Chondrocyte (in vitro differentiated cells): ENCODE measurements around the gene P2RY6. TPM values are rescaled to one million over a fixed set of nuclear protein-coding genes. Genes with fewer than 3 reads are reported as not detected.

Experiments
- DNase-seq: peaks from one replicate; pipeline ENCODE4 v3.0.0; 2021; ENCODE audit warnings: mixed read lengths, low spot score
- H3K27ac Mint-ChIP-seq: one replicate; pipeline ENCODE4 v1.8.0; 2021; ENCODE audit warnings: mild to moderate bottlenecking, moderate library complexity, mixed read lengths; ENCODE audit not compliant: unreplicated experiment
- H3K27me3 Mint-ChIP-seq: 2 replicates; pipeline ENCODE4 v1.8.0; 2021; ENCODE audit warnings: low read depth, mixed read lengths
- H3K36me3 Mint-ChIP-seq: 2 replicates; pipeline ENCODE4 v1.8.0; 2021; ENCODE audit warnings: low read depth, mixed read lengths
- H3K4me1 Mint-ChIP-seq: 2 replicates; pipeline ENCODE4 v1.8.0; 2021; ENCODE audit warnings: low read depth, mild to moderate bottlenecking, mixed read lengths
- H3K4me3 Mint-ChIP-seq: one replicate; pipeline ENCODE4 v1.8.0; 2021; ENCODE audit warnings: mild to moderate bottlenecking, moderate library complexity, mixed read lengths; ENCODE audit not compliant: unreplicated experiment
- H3K9me3 Mint-ChIP-seq: 2 replicates; pipeline ENCODE4 v1.8.0; 2021; ENCODE audit warnings: low read depth, mixed read lengths
- total RNA-seq: library from RNA; stranded (reverse); gene quantifications from 3 replicates; pipeline ENCODE4 v1.2.1, GENCODE V29; 2021
- TF ChIP-seq, protein P1 (sequence below): fragments of 200-600 bp; sonication (generic); IDR thresholded peaks from 2 replicates; pipeline ENCODE4 v1.5.0; 2021; ENCODE audit warnings: antibody characterized with exemption, mild to moderate bottlenecking, moderate library complexity

P2RY6 gene
- total RNA-seq, 1 donor from 2014 or later, result 0.20 TPM

DNA sequence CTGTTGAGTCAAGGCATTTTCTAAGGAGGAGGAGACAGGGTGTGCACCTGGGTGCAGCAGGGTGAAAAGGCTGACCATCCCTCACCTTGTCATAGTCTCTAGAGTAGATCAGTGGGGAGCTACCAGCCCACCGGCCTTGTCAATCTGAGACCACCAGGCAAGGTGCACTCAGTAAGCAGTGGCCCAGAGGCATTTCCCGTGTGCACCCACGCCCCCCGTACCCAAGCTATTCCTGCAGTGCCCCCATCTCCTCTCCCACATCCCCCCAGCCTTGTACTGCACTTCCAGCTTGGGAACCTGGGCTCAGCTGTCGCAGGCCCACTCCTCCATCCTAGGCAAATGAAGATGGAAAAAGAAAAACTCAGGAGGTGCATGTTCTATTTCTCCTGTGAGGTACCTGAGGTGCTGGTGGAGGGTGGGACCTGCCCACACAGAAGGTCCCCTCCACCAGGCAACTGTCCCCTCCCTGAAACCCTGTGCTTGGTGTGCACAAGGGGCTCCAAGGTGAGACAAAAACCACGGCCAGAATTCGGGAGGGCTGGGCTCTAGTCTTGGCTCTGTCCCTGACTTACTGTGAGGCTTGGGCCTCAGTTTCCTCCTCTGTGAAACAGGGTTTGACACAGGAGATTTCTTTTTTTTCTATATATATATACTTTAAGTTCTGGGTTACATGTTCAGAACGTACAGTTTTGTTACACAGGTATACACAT, 45.7 kb upstream of the P2RY6 start:
- TF ChIP-seq, protein P1, sequence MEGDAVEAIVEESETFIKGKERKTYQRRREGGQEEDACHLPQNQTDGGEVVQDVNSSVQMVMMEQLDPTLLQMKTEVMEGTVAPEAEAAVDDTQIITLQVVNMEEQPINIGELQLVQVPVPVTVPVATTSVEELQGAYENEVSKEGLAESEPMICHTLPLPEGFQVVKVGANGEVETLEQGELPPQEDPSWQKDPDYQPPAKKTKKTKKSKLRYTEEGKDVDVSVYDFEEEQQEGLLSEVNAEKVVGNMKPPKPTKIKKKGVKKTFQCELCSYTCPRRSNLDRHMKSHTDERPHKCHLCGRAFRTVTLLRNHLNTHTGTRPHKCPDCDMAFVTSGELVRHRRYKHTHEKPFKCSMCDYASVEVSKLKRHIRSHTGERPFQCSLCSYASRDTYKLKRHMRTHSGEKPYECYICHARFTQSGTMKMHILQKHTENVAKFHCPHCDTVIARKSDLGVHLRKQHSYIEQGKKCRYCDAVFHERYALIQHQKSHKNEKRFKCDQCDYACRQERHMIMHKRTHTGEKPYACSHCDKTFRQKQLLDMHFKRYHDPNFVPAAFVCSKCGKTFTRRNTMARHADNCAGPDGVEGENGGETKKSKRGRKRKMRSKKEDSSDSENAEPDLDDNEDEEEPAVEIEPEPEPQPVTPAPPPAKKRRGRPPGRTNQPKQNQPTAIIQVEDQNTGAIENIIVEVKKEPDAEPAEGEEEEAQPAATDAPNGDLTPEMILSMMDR, result no peak
- Mint-ChIP-seq H3K9me3 (no peaks in the 10 kb centered on the region), H3K4me3 (no peak overlapping the region), H3K4me1 (peaks cover 3% of the 10 kb centered on the region), H3K27me3 (peaks cover 6% of the 10 kb centered on the region), H3K27ac (no peak overlapping the region), H3K36me3 (no peaks in the 10 kb centered on the region)
- DNase-seq, result peak; percentile 56

DNA sequence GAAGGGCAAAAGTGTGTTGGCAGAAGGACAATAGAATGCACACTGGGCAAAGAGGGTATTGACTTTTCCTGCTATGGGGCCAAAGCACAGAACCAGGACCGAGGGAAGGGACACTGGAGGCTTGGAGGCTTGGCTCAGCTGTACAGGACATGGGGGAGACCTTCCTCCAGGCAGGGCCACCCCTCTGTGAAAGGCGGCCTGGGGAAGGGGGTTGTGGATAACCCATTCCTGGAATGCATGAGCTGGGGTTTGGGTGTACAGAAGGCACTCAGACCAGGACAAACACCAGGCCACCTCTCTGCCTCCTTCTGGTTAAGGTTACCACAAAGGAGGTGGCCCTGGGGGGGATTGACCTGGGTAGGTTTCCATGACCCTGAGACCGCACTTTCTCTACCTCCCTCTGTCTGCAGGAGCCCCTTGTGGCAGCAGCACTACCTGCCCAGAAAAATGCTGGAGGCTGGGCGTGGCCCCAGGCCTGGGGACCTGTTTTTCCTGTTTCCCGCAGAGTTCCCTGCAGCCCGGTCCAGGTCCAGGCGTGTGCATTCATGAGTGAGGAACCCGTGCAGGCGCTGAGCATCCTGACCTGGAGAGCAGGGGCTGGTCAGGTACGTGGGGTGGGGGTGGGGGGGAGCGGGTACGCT, 44.4 kb upstream of the P2RY6 start:
- no peak overlapping the region for H3K27ac Mint-ChIP-seq
- H3K36me3 Mint-ChIP-seq, result no peaks in the 10 kb centered on the region
- no peak overlapping the region for H3K4me3 Mint-ChIP-seq
- H3K4me1 Mint-ChIP-seq, result peaks cover 3% of the 10 kb centered on the region
- H3K9me3 Mint-ChIP-seq, result no peaks in the 10 kb centered on the region
- DNase-seq, result peak; percentile 59
- TF ChIP-seq, protein P1, result no peak
- peaks cover 3% of the 10 kb centered on the region for H3K27me3 Mint-ChIP-seq

DNA sequence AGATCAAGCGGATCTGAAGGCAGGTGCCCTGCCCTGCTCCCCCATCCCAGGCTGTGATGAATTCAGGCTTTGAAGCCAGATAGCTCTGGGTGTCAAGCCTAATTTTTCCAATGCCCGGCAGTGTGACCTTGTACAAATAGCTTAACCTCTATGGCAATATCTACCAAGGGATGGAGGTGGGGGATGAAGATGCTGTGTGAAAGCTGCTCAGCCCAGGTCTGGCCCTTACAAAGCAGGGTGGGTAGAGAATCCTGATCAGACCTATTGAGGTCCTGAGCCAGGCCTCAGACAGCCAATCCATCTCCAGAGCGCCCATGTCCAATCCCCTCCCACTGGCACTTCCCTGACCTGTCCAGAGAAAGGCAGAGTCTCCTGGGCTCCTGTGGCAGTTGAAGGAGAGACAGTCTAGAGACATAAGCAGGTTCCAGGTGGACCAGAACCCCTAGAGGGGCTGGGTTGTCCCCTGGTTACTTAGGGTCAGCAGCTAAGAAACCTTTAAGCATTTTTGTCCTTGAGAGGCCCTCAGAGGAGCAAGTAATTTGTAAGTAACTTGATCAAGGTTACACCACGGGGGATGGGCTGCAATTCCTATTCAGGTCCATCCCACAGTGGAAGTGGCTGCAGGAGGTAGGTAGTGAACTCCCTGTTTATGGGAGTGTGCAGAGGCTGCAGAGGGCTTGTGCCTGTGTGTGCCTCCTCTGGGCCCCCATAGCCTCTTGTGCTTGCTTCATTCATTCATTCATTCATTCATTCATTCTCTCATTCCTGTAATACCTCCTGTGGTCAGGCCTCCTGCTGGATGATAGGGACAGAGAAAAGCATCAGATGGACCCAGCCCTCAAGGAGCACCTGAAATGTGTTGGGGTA, 43.6 kb upstream of the P2RY6 start:
- Mint-ChIP-seq H3K4me3 (no peak overlapping the region), H3K36me3 (no peaks in the 10 kb centered on the region), H3K27ac (no peak overlapping the region), H3K27me3 (no peaks in the 10 kb centered on the region), H3K4me1 (peaks cover 3% of the 10 kb centered on the region), H3K9me3 (no peaks in the 10 kb centered on the region)
- TF ChIP-seq, protein P1, result no peak
- DNase-seq, result peak; percentile 37

DNA sequence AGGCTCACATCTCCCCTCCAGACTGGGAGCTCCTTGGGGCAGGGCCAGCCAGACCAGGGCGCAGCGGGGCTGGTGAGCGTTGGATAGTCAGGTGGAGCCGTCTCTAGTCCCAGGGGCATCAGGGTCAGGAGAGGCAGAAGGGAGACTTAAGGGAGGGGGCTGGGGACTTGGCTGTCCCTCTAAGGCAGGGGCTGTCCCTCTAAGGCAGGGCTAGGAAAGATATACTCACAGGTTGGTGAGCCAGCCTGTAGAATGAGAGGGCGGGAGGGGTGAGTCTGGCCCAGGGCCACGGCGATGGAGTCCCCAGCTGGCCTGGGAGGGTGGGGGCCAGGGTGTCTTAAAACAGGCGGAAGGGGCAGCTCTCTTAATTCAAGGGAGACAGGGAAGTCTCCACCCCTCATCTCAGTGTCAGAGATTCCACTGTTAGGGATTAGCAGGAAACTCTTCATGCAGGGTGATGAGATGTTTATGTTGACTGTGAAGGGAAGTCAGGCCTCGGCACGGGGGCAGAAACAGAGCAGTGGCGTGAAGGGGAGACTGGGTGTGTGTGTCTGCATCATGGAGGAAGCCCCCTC, 42.7 kb upstream of the P2RY6 start:
- no peak for DNase-seq
- TF ChIP-seq, protein P1, result no peak
- H3K4me3 Mint-ChIP-seq, result no peak overlapping the region
- no peaks in the 10 kb centered on the region for H3K36me3 Mint-ChIP-seq
- H3K27me3 Mint-ChIP-seq, result no peaks in the 10 kb centered on the region
- H3K9me3 Mint-ChIP-seq, result no peaks in the 10 kb centered on the region
- H3K27ac Mint-ChIP-seq, result no peak overlapping the region
- peaks cover 3% of the 10 kb centered on the region for H3K4me1 Mint-ChIP-seq
